Muscle of back (tissue), 11 donors: ENCODE measurements around the gene DNAL4. TPM values are rescaled to one million over a fixed set of nuclear protein-coding genes. Genes with fewer than 3 reads are reported as not detected.

Source experiments
- DNase-seq, 3 donors: peaks; one replicate each; pipeline versions ENCODE4 v3.0.0 to v3.0.0-alpha.2; 2013
- polyA plus RNA-seq, 10 donors: library from polyadenylated mRNA; unstranded; fragments of 120-200 nt; gene quantifications; one replicate each; pipeline ENCODE4 v1.2.1, GENCODE V29; 2013; ENCODE audit not compliant: insufficient read length in 10 of 10

Gene DNAL4
- polyA plus RNA-seq, 10 donors = 8.6 to 18.1 (median 11.9) TPM

GRCh38 chr22:38742176-38742942 is 51.6 kb downstream of the DNAL4 start:
- no peak for DNase-seq

GRCh38 chr22:38741576-38741975 is 52.4 kb downstream of the DNAL4 start:
- no peak for DNase-seq

GRCh38 chr22:38741166-38741565 is 52.8 kb downstream of the DNAL4 start:
- DNase-seq = no peak

- no peak for DNase-seq
Measured at GRCh38 chr22:38740754-38741153, 53.2 kb downstream of the DNAL4 start.

GRCh38 chr22:38740116-38740723 is 53.7 kb downstream of the DNAL4 start:
- no peak for DNase-seq

- no peak for DNase-seq
Measured at GRCh38 chr22:38739300-38740055, 54.5 kb downstream of the DNAL4 start.

GRCh38 chr22:38738475-38739070 is 55.4 kb downstream of the DNAL4 start:
- DNase-seq = no peak

- no peak for DNase-seq
Measured at GRCh38 chr22:38737302-38738060, 56.5 kb downstream of the DNAL4 start.

- no peak for DNase-seq
Measured at GRCh38 chr22:38736257-38736570, 57.7 kb downstream of the DNAL4 start.

- DNase-seq = no peak
Measured at GRCh38 chr22:38735465-38736256, 58.3 kb downstream of the DNAL4 start.

GRCh38 chr22:38735126-38735464 is 58.8 kb downstream of the DNAL4 start:
- no peak for DNase-seq

- DNase-seq = no peak
Measured at GRCh38 chr22:38734421-38735100, 59.4 kb downstream of the DNAL4 start.

- DNase-seq = peak; percentile 57 to 66 (median 58)
Measured at GRCh38 chr22:38733724-38734381, 60.1 kb downstream of the DNAL4 start.

- DNase-seq = peak in 2 of 3 donors; percentile 31 to 56
Measured at GRCh38 chr22:38733329-38733723, 60.6 kb downstream of the DNAL4 start.

- DNase-seq = no peak
Measured at GRCh38 chr22:38732251-38732815, 61.6 kb downstream of the DNAL4 start.

- no peak for DNase-seq
Measured at GRCh38 chr22:38731703-38732161, 62.2 kb downstream of the DNAL4 start.

GRCh38 chr22:38730411-38730871 is 63.5 kb downstream of the DNAL4 start:
- DNase-seq = no peak

GRCh38 chr22:38729946-38730345 is 64.0 kb downstream of the DNAL4 start:
- DNase-seq = no peak
